OCI-LY1 (cell line): ENCODE results near the gene AGFG2.

ENCODE experiments used
- H2AFZ ChIP-seq: fragments of 200-600 bp; sonication (generic), shearing (Covaris generic); 2 replicates; pipeline ENCODE4 v1.6.0; 2014; ENCODE audit warnings: antibody characterized with exemption, mild to moderate bottlenecking, low read length
- H3F3A ChIP-seq: fragments of 200-600 bp; sonication (generic), shearing (Covaris generic); 2 replicates; pipeline ENCODE4 v1.6.0; 2014; ENCODE audit warnings: mild to moderate bottlenecking, antibody characterized with exemption, low read length, moderate library complexity; ENCODE audit not compliant: insufficient read depth
- H3K27ac ChIP-seq: fragments of 200-600 bp; sonication (generic); 2 replicates; pipeline ENCODE4 v1.5.1; 2014; ENCODE audit warnings: low read length, mixed run types, mild to moderate bottlenecking, low read depth; ENCODE audit not compliant: poor library complexity, severe bottlenecking
- H3K27me3 ChIP-seq: fragments of 200-600 bp; sonication (generic); 2 replicates; pipeline ENCODE4 v1.6.0; 2014; ENCODE audit warnings: antibody characterized with exemption, mild to moderate bottlenecking, low read length, moderate library complexity; ENCODE audit not compliant: insufficient read depth
- H3K36me3 ChIP-seq: fragments of 200-600 bp; sonication (generic); 2 replicates; pipeline ENCODE4 v1.6.1; 2014; ENCODE audit warnings: mild to moderate bottlenecking, antibody characterized with exemption, low read length, moderate library complexity, mixed read lengths; ENCODE audit not compliant: insufficient read depth
- H3K4me1 ChIP-seq: fragments of 200-600 bp; sonication (generic); 2 replicates; pipeline ENCODE4 v1.5.1; 2014; ENCODE audit warnings: mild to moderate bottlenecking, low read length, moderate library complexity; ENCODE audit not compliant: insufficient read depth, severe bottlenecking
- H3K4me2 ChIP-seq: fragments of 200-600 bp; sonication (generic), shearing (Covaris generic); 2 replicates; pipeline ENCODE4 v1.6.1; 2014; ENCODE audit warnings: low read length
- H3K4me3 ChIP-seq: fragments of 200-600 bp; sonication (generic); 2 replicates; pipeline ENCODE4 v1.5.1; 2014; ENCODE audit warnings: low read length, low read depth, mild to moderate bottlenecking, mixed read lengths; ENCODE audit not compliant: poor library complexity, severe bottlenecking
- H3K79me2 ChIP-seq: fragments of 200-600 bp; shearing (Covaris generic); 2 replicates; pipeline ENCODE4 v1.6.1; 2016; ENCODE audit warnings: mixed run types, low read length, mixed read lengths; ENCODE audit not compliant: insufficient read depth
- H3K9ac ChIP-seq: fragments of 200-600 bp; sonication (generic), shearing (Covaris generic); 2 replicates; pipeline ENCODE4 v1.6.1; 2014; ENCODE audit warnings: mild to moderate bottlenecking, low read length, mixed read lengths
- H3K9me2 ChIP-seq: fragments of 200-600 bp; sonication (generic), shearing (Covaris generic); 2 replicates; pipeline ENCODE4 v1.6.1; 2014; ENCODE audit warnings: low read depth, mild to moderate bottlenecking, low read length, mixed read lengths
- H3K9me3 ChIP-seq: fragments of 200-600 bp; shearing (Covaris generic); 2 replicates; pipeline ENCODE4 v1.6.1; 2014; ENCODE audit warnings: low read length, mixed read lengths
- H4K20me1 ChIP-seq: fragments of 200-600 bp; sonication (generic), shearing (Covaris generic); 2 replicates; pipeline ENCODE4 v1.6.0; 2016; ENCODE audit warnings: mild to moderate bottlenecking, low read length; ENCODE audit not compliant: insufficient read depth
- EZH2 ChIP-seq: fragments of 200-600 bp; sonication (generic), shearing (Covaris generic); IDR thresholded peaks from 2 replicates; pipeline ENCODE4 v1.8.0; 2017; ENCODE audit warnings: borderline replicate concordance, mixed run types, mild to moderate bottlenecking, antibody characterized with exemption, low read length, moderate library complexity, mixed read lengths
- TF ChIP-seq, protein P1 (sequence below): fragments of 200-600 bp; sonication (generic), shearing (Covaris generic); IDR thresholded peaks from 2 replicates; pipeline ENCODE4 v1.5.1; 2017; ENCODE audit warnings: mild to moderate bottlenecking, antibody characterized with exemption, low read length, moderate library complexity, mixed read lengths

The AGFG2 gene

DNA sequence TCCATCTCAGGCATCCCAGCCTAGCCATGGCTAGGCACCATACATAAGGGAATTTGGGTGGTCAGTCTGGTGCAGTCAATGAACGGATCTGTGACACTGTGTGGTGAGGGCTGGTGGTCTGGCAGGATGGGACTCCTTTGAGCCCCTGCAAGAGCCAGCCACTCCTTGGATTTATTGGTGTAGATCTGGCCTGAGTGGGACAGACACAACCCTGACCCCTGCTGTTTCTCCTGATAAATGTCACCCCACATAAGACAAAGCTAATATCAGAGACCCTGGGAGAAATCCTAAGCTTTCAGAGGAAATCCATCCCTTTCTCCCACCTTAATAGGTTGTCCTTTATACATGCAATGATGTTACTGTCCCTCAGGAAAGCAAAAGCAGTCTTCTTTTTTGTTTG is 49.4 kb downstream of the AGFG2 start:
- no peak for TF ChIP-seq EZH2
- TF ChIP-seq, protein P1, sequence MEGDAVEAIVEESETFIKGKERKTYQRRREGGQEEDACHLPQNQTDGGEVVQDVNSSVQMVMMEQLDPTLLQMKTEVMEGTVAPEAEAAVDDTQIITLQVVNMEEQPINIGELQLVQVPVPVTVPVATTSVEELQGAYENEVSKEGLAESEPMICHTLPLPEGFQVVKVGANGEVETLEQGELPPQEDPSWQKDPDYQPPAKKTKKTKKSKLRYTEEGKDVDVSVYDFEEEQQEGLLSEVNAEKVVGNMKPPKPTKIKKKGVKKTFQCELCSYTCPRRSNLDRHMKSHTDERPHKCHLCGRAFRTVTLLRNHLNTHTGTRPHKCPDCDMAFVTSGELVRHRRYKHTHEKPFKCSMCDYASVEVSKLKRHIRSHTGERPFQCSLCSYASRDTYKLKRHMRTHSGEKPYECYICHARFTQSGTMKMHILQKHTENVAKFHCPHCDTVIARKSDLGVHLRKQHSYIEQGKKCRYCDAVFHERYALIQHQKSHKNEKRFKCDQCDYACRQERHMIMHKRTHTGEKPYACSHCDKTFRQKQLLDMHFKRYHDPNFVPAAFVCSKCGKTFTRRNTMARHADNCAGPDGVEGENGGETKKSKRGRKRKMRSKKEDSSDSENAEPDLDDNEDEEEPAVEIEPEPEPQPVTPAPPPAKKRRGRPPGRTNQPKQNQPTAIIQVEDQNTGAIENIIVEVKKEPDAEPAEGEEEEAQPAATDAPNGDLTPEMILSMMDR: peak; percentile 67
- Histone ChIP-seq H3K79me2 (no peaks in the 10 kb centered on the region), H3K9ac (no peak overlapping the region), H3K4me1 (peaks cover 25% of the 10 kb centered on the region), H3K27me3 (peaks cover 4% of the 10 kb centered on the region; the same call in 1 of the 2 replicates), H3K4me3 (no peak overlapping the region), H3K9me3 (no peaks in the 10 kb centered on the region), H3F3A (no peaks in the 10 kb centered on the region), H3K9me2 (no peaks in the 10 kb centered on the region), H4K20me1 (no peaks in the 10 kb centered on the region), H2AFZ (no peak overlapping the region), H3K4me2 (no peak overlapping the region), H3K36me3 (no peaks in the 10 kb centered on the region; the same call in 1 of the 2 replicates), H3K27ac (no peak overlapping the region)

DNA sequence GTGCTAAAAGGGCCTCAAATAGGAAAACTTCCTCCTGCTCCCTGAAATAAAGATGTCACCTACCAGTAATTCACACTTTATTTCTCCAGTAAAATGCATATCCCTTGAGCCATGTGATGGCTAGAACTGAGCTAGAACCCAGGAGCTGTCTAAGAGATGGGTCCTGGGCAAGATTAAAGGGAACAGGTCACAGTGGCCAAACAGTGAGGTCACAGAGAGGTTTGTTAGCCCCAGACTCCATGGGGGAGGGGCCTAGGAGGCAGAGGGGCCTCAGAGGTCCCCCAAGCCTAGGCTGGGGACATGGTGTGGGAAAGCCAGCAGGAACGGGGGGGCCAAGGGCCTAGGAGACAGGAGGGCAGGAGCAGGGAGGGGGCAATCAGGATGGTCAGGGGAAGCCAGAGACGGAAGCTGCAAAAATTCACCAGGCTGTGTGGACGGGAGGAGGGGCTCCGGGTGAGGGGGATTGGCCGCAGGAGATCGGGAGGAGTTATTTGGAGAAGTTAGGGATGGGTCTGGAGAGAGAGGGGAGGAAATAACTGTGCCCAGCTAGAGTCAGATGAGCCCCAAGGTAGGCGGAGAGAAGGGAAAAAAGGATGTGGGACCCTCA is 50.4 kb downstream of the AGFG2 start:
- no peaks in the 10 kb centered on the region for H4K20me1 ChIP-seq
- no peak overlapping the region for H3K4me2 ChIP-seq
- H3F3A ChIP-seq: no peaks in the 10 kb centered on the region
- H2AFZ ChIP-seq: no peak overlapping the region
- H3K4me3 ChIP-seq: no peak overlapping the region
- peaks cover 15% of the 10 kb centered on the region for H3K4me1 ChIP-seq
- H3K36me3 ChIP-seq: no peaks in the 10 kb centered on the region; the same call in 1 of the 2 replicates
- H3K9ac ChIP-seq: no peak overlapping the region
- H3K27ac ChIP-seq: no peak overlapping the region
- peaks cover 11% of the 10 kb centered on the region for H3K27me3 ChIP-seq
- no peaks in the 10 kb centered on the region for H3K79me2 ChIP-seq
- no peak for TF ChIP-seq EZH2
- TF ChIP-seq, protein P1: no peak
- H3K9me2 ChIP-seq: no peaks in the 10 kb centered on the region
- no peaks in the 10 kb centered on the region for H3K9me3 ChIP-seq

DNA sequence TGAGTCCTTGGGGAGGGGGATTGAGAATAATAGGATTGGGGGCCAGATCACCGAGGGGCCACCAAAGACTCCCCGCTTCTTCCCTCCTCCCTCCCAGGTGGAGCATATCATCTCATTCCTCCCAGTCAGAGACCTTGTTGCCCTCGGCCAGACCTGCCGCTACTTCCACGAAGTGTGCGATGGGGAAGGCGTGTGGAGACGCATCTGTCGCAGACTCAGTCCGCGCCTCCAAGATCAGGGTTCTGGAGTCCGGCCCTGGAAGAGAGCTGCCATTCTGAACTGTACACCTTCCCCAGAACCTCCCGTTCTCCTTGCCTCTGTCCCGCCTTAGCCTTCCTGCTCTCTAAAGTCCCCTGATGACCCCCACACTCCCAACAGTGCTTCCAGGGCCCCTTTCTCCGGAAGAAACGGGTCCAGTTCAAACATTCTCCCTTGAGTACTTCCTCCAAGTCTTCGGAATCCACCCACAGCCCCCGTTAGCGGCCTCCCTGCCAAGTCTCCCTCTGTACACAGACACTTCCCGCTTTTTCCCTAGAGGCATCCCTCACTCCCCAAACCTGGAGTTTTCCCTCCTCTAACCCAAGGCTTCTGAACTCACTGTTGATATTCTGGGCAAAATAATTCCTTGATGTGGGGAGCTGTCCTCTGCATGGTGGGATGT is 51.2 kb downstream of the AGFG2 start:
- Histone ChIP-seq H3K27ac (no peak overlapping the region), H3K4me1 (peaks cover 7% of the 10 kb centered on the region), H2AFZ (no peak overlapping the region), H3K36me3 (no peaks in the 10 kb centered on the region; the same call in 1 of the 2 replicates), H3F3A (no peaks in the 10 kb centered on the region), H3K79me2 (no peaks in the 10 kb centered on the region), H3K9me2 (no peaks in the 10 kb centered on the region), H3K27me3 (peaks cover 16% of the 10 kb centered on the region), H3K9me3 (no peaks in the 10 kb centered on the region), H3K9ac (no peak overlapping the region), H3K4me3 (no peak overlapping the region), H4K20me1 (no peaks in the 10 kb centered on the region), H3K4me2 (no peak overlapping the region)
- TF ChIP-seq EZH2: no peak
- TF ChIP-seq, protein P1: no peak
